Islet of Langerhans (tissue), 1 donor: ENCODE data around the gene CDC14A.

Experiments used
- FAIRE-seq: peaks from one replicate; lab custom pipeline; 2011; peaks lifted over from hg19 to GRCh38; lab: Jason Lieb, UNC

The CDC14A gene

DNA sequence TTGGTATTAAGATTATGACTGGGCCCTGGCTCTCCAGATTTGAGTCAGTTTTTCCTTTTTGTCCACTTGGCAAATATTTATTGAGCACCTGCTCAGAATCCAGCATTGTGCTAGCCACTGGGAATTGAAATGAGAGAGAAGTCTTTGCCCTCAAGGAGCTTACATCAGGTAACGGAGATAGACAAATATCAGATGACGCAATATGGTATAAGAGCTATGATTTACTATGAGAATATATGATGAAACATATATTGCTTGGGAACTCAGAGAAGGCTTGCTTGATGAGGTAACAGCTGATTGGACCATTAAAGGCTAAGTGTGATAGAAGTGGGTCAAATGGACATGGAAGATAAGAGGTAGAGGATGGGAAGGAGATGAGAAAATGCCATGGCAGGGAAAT, 144.6 kb downstream of the CDC14A start:
- no peak for FAIRE-seq

DNA sequence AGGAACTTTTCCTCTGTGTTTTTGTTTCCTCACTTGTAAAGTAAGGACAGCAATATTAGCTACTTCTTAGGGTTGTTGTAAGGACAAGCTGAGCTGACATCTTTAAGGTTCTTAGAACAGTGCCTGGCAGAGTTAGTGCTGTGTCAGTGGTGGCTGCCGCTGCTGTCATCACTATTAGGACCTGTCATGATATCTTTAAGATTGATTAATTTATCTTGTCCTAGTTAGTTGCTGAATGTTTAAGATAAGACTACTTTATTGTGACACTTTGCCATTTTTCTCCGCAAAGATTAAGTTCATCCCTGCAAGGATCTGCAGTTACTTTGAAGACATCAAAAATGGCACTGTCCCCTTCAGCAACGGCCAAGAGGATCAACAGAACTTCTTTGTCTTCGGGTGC, 145.5 kb downstream of the CDC14A start:
- no peak for FAIRE-seq

DNA sequence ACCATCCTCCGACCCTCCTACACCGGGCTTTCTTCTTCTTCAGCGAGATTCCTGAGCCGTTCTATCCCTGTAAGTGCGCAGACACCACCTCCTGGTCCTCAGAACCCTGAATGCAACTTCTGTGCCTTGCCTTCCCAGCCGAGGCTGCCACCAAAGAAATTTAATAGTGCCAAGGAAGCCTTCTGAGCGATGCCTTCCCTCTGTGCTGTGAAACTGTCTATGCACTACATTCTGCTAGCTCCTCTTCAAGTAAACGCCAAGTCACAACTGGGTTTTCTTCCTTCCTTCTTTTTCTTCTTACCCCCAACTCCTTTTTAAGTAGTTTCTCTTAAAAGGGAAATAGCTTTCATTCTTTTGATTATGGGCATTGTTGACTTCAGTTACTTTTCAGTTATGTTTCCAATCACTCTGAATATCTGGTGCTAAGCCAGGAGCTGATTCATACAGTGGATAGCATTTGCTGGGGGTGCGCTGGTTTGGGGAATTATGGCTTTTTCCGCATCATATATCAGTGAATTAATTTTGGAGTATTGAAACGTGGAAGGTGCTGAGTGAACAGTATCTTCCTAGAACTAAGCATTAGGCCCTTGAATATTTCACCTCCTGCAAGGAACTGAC, 147.0 kb downstream of the CDC14A start:
- FAIRE-seq = no peak

DNA sequence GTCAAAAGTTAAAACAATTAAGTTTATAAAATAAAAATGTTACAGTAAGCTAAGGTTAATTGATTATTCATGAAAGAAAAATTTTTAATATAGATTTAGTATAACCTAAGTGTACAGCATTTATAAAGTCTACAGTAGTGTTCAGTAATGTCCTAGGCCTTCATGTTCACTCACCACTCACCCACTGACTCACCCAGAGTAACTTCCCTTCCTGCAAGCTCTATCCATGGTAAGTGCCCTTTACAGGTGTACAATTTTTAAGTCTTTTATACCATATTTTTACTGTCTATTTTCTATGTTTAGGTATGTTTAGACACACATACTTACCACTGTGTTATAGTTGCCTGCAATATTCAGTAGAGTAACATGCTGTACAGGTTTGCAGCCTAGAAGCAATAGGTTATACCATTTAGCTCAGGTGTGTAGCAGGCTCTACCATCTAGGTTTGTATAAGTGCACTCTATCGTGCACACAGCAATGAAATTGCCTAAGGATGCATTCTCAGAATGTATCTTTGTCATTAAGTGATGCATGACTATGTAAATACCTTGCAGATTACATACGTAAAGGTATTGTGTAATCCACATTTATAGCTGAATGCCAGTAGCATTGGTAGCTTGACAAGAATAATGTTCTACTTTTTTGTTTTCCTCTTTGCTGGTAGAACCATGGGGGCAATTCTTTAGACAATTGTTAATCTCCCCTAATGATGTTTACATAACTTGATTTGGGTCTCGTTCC, 149.9 kb downstream of the CDC14A start:
- no peak for FAIRE-seq

DNA sequence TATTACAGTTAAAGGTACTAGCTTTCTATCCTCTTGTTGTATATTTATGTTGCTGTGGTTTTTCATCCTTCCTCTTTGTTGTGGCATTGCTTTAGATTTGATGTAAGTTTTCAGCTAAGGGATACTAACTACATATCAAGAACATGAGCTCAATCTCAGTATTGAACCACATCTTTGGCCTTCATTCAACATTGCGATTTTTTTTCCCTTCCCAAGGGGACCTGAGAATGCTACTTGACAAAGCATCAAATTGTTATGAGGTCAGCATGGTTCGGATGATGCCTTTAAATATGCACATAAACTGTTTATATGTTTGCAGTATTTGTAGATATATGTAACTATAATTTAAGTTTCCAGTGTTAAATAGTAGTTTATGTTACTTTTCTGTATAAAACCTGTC, 153.9 kb downstream of the CDC14A start:
- FAIRE-seq = peak; percentile 60

DNA sequence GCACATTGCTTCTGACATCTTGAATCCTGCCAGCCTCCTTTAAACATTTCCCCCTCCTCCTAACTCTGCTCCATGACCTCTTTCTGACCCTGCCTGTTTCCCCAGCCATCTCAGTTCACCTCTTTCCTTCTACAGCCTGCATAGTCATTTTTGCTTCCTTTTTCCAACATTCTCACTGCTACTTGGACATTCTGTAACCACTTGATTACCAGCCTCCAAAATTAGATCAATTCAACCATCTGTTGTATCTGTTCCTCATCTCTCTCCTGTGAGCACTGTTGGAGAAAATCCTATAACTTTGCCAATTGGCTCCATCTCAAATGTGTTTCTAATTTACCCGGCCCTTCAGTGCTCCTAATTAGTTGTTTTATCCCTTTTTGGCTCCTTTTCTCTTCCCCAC, 158.1 kb downstream of the CDC14A start:
- no peak for FAIRE-seq

DNA sequence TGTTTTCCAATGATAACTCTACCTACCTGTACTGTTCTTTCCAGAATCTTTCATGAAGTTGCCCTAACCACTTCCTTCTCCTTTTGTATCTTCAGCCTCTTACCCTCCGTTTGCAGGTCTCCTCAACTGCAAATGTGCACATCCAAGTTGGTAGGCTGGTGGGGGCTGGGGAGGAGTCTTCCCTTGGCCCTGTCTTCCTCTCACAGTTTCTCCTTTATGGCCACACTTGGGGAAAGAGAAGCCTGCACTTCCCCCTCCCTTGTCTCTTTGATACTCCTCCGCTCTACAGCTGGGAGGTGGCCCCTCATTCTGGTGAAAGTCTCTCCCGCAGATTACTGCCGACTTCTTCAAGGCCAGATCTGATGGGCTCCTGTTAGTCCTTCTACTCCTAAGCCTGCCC, 158.8 kb downstream of the CDC14A start:
- FAIRE-seq = no peak

DNA sequence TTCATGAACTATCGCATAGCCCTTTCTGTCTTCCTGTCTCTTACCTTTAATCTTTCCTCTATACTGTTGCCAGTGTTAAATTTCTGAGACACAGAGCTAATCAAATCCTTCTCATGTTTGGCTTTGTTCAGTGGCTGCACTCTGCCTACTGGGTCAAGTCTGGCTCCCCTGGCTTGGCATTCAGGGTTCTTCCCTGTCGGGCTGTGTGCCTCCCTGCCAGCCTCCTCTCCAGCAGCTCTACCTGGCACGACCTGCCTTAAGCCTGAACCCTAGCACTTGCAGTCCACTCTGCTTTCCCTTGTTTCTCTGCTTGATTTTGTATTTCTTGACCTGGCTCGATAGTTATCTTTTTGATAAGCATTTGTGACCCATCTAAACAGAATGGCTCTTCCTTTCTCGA, 159.5 kb downstream of the CDC14A start:
- no peak for FAIRE-seq

DNA sequence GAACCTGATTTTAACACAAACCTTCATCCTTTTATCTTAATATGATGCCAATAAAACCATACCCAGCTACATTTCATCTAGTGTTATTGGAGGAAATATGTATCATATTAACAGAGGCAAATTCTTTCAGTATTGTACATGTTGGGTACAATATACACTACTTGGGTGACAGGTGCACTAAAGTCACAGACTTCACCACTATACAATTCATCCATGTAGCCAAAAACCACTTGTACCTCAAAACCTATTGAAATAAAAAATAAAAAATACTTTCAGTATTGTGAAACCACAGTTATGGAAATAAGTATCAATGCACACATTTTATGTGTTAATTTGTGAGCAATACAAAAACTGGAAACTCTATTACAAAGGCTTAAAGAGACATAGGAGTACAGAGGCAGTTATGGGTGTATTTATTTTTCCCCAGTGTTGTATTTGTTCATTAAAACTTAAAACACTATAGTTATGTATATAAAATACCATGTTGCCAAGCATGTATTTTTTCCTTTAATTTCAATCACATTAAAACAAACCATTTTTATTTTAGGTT, 160.6 kb downstream of the CDC14A start:
- FAIRE-seq = no peak

DNA sequence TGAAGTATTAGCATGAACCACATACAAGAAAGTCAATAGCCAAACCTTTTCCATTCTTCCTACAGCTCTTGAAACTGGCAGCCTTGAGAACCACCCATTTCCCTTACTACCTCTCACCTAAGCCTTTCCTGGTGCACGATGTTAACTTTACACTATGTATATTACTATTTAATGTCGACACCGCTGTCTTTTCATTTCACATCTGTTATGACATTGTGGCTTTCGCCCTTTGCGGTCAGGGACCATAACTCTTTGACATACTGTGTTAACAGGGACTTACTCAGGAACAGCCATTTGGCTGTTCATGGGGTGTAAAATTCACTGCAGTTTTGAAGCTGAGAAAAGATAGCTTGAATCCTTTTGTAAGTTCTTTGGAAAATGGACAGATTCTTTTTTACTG, 164.6 kb downstream of the CDC14A start:
- no peak for FAIRE-seq

DNA sequence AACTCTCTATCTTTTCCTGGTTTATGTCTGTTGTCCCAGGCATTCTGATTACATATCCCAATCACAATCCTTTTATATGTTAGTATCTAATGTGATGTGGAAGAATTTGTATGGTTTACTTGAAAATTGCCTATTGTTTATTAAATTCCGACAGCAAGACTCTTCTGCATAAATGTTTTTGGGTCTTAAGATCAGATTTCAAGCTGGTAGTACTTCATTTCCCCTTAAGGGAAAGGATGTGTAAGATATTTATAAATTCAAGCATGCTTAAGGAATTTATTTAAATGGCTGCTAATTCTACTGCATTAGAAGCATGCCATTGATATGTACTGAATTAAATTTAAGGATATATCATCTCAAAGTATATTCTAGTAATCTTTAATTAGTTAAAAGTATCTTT, 165.2 kb downstream of the CDC14A start:
- FAIRE-seq = no peak

DNA sequence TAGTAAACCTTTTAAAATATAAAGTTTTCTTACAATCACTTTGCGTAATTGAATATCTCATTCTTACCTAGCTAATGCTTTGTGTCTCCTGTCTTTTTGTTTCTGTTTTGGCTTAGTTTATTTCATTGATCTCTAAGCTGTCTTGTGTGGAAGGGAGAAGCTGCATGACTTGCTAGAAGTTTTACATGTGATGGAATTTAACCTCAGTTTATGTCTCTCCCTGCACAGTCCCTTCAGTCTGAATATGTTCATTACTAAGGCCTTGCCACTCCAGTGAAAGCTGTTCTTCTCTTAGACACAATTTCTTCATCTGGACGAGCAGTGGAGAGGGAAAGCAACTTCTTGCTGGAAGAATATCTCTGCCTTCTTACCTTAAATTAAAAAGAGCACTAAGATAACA, 165.7 kb downstream of the CDC14A start:
- FAIRE-seq = no peak

DNA sequence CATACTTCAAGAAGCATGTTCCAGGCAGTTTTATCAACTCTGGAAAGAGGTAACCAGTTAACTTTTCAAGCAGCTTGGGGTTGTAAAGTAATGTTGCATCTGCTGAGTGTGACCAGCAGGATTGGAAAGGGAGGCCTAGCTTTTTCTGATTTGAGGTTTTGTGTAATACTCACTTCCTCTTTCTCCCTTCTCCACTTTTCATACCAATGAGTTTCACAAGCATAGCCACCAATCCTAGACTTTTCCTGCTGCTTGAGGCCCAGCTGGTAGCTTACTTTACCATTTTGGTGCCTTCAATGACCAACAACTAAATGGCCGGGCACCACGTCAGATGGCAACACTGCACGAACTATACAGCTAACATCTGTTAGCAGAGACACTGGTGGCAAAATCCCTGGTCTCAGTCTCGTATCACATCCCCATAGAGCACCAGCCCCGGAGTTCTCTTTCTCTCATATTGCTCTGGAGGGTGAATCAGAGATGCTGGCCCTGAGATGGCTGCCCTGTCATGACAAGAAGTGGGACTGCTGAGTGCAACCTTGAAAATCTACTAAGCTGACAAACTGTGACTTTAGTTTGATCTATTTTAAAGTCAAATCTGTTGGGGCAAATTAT, 170.8 kb downstream of the CDC14A start:
- no peak for FAIRE-seq

DNA sequence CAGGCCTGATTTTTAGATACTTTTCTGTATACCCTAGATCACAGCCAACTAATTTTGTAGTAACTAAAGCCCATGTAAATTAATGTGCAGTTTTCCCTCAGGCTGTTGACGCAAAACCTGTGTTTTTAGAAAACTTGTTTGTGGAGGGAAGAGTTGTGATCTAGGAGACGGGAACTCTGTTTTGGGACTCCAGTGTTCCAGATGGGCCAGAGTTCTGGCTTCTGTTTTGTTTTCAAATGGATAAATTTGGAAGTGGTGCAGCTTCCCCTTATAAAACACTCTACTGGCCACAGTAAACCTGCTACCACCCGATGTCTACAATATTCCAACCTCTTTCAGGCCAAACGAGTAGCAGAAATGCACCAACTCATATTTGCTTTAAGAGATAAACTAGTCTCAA, 172.0 kb downstream of the CDC14A start:
- FAIRE-seq = no peak

DNA sequence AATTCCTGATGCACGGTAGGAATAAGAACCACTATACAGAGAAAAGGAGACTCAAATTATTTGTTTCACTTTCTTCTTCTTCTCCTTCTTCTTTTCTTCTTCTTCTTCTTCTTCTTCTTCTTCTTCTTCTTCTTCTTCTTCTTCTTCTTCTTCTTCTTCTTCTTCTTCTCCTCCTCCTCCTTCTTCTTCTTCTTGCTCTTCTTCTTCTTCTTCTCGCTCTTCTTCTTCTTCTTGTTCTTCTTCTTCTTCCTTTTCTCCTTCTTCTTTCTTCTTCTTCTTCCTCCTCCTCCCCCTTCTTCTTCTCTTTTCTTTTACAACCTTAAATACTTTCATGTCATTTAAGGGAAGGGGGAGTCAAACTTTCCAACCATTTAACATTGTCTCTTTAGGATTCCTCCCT, 174.6 kb downstream of the CDC14A start:
- no peak for FAIRE-seq

DNA sequence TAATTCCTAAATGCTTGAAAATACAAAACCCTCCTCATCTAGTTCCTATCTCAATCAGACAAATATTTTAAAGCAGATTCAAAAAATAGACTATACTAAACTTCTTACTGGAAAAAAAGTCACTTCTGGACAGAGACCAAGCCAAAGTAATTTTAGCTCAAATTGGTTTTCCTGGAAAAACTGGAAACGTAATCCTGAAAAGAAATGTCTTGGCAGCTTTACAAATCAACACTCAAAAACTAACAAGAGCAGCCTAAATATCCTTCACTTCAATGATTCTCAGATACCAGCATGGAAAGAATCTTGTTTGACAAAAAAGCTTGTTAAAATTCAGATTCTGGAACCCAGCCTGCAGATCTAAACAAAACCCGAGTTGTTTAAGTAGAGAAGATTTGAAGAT, 176.6 kb downstream of the CDC14A start:
- no peak for FAIRE-seq

DNA sequence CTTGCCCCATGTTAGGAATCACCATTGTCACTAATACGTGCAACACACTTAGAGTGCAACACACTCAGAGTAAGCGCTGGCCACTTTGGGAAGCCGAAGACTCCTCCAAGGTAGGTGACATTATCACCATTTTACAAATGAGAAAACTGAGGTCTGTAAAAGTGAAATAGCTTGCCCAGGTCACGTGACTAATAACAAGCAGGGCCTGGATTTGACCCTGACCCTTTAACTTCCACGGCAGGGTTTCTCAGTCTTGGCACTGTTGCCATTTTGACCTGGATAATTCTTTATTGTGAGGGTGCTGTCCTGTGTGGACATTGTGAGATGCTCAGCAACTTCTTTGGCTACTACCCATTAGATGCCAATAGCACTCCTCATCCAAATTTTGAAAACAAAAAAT, 177.8 kb downstream of the CDC14A start:
- no peak for FAIRE-seq

DNA sequence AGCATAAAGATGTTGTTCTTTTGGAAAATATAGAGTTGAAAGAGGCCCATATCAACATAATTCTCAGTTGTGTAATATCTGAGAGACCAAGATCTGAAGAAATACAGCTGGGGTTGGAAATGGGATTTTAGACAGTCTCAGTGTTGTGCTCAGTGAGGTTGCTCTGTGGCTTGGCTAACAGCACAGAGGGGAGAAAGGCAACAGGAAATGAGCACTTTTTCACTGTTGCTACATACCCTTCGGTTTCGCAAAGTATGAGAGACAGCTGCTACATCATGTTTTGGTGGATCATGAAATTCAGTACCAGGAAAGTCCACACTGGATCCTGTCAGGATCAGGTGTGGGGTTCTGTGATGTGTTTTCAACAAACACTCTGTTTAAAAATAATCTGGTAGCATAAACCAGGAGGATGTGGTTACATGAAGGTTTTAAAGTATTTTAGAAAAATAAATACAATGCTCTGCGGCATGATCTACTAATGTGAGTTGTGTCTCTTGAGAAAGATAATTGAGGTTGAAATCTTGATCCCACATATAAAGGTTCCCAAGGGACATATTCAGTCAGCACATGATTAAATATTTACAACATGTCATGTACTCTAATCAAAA, 178.7 kb downstream of the CDC14A start:
- no peak for FAIRE-seq

DNA sequence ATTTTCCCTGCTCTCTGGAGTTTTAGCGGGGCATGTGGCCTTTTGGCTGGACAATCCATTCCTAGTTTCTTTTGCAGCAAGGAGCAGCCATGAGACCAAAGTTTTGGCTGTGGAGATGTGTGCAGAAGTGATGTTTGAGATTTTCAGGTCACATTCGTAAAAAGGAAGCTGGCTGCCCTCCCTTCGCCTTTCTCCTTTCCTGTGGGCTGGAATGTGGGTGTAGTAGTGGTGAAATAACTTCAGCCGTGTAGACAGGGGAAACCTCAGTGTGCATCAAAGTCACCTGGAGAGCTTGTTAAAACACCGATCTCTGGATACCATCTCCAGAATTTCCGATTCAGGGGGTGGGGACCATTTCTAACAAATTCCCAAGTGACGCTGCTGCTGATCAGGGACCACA, 180.3 kb downstream of the CDC14A start:
- FAIRE-seq = no peak

DNA sequence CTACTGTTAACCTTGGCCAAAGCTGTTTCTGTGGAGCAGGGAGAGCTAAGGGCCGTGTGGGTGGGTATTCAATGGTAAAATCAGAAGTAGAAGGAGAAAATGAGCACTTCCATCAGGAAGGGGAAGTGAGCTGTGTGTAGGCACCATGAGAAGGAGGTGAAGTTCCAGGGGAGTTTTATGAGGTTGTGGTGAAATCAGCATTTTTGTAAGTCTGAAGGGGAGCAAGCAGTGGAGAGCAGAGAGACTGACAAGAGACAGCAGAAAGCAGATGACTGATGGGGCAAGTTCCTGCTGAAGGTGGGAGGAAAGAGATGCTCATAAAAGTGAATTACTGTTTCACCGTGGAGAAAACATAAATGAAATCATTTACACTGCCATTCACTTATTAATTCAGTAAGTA, 183.0 kb downstream of the CDC14A start:
- FAIRE-seq = no peak

DNA sequence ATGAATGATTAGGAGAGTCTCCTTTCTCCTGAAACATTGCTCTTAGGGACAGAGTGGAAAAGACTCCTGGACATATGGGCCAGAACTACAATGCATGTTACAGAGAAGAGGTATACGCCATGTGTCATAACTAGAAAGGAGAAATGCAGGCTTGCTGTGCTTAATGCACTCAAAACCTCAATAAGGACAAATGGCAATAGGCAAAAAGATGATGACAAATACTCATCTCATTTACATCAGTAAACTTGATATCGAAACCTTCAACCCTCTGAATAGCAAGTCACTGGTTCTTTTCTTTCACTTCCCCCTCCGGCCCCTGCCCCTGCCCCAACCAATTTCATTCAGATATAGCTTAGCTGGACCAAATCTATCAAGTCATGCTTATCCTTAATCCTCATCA, 183.7 kb downstream of the CDC14A start:
- no peak for FAIRE-seq

DNA sequence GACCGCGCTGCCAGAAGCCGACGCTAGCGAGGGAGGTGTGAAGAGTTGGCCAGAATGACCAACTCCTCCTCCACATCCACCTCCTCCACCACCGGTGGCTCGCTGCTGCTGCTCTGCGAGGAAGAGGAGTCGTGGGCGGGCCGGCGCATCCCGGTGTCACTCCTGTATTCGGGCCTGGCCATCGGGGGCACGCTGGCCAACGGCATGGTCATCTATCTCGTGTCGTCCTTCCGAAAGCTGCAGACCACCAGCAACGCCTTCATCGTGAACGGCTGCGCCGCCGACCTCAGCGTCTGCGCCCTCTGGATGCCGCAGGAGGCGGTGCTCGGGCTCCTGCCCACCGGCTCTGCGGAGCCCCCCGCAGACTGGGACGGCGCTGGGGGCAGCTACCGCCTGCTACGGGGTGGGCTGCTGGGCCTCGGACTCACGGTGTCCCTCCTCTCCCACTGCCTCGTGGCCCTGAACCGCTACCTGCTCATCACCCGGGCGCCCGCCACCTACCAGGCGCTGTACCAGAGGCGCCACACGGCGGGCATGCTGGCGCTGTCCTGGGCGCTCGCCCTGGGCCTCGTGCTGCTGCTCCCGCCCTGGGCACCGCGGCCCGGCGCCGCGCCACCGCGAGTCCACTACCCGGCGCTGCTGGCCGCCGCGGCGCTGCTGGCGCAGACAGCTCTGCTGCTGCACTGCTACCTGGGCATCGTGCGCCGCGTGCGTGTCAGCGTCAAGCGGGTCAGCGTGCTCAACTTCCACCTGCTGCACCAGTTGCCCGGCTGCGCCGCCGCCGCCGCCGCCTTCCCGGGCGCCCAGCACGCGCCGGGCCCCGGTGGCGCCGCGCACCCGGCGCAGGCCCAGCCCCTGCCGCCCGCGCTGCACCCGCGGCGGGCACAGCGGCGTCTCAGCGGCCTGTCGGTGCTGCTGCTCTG, 186.9 kb downstream of the CDC14A start:
- FAIRE-seq = no peak
